Measurements from ENCODE around the gene BMPER. TPM values are rescaled to one million over a fixed set of nuclear protein-coding genes. Genes with fewer than 3 reads are reported as not detected.

BMPER gene
- total RNA-seq, 1 donor from 2014 or later = not detected

DNA sequence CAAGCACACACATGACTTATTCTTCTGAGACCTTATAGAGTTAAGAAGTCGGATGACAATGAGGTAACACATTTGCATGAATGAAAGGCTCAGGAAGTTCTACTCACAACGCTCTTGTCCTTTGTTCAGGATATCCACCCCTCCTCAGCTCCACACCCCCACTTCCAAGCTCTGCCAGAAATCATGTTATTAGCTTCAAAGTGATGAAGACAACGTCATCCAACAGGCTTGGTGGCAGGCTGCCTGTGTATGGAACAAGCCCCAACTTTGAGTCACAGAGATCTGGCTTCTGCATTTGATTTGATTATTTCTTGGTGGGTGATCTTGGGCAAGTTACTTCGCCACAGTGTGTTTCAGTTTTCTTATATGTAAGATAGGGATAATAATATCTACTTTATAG lies 12.4 kb upstream of the BMPER start:
- ATAC-seq = no peak

DNA sequence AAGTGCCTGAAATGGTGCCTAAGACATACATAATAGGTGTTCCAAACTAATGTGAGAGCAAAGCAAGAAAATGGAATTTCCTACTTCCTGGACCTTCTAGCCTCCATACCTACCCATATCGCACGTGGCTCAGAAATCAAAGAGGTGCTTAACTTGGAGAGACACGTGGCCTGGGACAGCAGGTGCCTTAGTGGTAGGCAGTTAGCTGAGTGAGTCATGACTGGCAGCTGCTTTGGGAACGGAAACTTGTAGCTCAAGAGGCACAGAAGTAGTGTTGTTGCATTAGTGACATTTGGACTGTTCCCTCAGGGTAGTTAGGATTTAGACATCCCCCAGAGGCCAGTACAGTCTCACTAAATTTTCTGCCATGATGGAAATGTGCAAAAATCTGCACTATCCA lies 12.0 kb upstream of the BMPER start:
- ATAC-seq = peak; percentile 56

DNA sequence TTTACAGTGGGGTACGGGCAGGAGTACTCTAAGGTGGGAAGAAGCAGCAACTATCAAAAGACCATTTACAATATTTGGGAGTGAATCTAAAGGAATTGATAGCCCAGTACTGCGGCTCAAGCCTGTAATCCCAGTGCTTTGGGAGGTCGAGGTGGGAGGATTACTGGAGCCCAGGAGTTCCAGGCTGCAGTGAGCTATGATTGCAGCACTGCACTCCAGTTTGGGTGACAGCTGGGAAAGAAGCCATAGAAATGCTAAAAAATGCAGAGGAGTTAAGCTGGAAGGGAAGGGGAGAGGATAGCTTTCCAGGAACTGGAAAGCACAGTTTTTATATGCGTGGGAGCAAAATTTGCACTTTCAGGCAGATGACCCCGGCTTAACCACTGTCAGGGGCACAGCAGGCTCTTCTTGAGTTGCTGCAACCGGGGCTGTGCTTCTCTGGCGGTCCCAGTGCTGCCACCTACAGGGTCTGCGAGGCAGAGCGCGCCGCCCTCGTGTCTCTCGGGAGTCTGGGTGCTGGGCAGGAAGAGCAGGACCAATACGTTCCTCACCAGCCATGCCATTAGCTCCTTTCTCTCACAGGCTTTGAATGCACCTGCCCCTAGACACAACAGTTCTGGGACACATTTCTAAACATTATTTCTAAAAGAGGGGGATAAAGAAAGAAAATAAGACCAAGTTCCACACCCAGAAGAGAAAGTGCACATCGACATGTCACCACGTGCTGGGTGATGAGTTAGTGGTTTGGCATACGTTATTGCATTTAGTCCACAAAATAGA lies 10.1 kb upstream of the BMPER start:
- ATAC-seq = peak; percentile 90

DNA sequence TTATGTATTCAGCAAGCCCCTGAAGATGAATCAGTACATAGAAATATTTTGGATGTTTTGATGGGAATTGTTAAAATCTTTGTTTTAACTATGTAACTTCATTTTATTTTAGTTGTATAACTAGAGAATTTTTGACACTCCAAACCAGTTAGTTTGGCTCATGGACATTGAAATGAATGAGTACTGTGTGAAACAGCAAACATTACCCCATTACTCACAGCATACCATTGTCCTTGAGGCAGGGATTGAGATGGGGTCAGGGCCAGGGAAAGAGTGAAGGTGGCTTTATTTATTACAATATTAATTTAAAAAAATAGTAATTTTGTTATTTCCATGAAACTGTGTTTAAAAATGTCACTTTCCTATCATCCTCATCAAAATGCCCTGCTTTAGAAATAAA lies 4.8 kb upstream of the BMPER start:
- ATAC-seq = no peak

DNA sequence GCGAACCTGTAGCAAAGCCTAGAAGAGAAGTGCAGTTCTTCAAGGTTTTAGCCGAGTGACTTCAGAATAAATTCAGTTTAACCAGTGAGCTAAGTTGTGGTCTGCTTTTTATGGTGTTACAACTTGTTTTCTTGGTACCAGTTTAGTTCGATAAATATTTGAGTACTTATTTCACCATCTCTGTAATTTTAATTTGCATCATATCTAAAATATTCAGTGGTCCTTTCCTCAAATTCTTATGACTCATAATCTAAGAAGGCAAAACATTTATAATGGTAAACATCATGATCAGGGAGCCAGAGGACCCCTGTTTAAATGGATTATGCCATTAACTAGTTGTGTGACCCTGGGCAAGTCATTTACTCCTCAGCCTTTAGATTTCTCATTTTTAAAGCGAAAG lies 4.1 kb upstream of the BMPER start:
- ATAC-seq = no peak

DNA sequence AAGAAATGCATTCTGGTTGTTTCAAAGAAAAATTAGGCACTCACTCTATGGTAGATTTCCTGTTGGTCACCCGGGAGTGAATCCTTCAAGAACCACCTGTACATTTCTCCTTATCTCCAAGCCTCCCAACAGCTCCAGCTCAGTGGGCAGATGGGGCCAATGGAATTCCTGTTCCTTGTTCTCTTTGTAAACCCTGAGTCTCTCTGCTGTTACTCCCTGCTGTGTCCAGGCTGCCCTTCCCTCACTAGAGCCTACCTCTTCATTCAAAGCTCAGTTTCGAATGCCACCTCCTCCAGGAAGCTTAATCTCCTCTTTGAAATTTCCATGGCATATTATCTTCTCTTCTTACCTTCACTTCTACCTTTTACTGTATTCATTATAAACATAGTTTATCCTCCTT lies 3.5 kb upstream of the BMPER start:
- ATAC-seq = no peak

DNA sequence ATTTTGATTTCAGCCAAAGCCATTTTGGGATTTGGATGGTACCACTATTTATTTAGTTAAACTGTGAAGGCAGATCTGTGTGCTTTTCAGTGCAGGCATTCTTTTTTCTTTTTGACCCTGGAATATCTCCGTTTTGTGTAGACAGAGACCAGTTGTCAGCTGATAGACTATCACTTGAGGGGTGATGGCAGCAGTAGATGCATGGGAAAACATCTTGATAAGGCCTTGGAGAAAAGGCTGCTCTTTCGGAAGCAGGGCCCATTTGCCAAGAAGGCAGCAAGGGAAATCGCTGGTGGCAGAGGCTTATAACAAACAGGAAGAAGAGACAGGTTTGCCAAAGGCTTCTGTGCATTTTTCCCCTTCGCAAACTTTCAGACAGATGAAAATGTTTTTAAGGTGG lies 2.6 kb upstream of the BMPER start:
- no peak for ATAC-seq

DNA sequence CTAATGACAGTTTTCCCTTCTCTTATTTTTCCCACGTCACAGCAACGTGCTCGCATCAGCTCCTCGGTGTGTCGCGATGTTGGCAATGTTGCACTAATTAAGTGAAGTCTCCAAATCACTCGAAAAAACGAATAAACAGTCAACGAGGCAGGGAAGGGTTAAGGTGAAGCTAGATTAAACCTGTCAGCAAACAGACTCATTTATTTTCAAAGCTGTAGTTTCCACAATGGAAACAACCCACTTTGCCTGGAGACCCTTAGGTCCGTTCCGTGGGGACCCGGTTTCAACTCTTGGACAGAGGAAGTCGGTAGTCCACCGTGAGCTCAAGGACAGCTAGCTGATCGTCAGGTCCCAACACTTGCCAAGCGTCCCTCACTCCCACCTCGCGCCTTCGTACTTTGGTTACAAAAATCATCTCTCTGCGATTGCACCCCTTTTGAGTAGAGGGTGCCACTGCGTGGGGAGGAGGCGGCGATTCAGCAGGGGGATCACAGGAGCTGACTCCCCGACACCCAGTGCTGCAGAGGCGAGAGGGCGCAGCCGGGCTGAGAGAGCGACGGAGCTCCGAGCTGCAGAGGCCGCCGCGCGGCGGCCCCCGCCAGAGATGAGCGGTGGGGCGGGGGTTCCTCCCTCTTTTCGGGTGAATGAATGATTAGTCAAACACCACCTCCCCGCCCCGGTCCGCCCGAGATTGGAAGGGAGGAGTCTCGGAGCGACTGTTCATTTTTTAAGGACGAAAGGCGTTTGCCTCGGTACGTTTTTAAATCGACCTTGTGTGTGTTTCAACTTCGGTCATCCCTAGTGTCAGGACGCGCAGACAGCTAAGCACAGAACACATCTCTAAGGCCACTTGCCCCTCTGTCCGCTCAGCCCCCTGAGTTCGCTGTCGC lies 1.3 kb upstream of the BMPER start:
- ATAC-seq = peak; percentile 29

DNA sequence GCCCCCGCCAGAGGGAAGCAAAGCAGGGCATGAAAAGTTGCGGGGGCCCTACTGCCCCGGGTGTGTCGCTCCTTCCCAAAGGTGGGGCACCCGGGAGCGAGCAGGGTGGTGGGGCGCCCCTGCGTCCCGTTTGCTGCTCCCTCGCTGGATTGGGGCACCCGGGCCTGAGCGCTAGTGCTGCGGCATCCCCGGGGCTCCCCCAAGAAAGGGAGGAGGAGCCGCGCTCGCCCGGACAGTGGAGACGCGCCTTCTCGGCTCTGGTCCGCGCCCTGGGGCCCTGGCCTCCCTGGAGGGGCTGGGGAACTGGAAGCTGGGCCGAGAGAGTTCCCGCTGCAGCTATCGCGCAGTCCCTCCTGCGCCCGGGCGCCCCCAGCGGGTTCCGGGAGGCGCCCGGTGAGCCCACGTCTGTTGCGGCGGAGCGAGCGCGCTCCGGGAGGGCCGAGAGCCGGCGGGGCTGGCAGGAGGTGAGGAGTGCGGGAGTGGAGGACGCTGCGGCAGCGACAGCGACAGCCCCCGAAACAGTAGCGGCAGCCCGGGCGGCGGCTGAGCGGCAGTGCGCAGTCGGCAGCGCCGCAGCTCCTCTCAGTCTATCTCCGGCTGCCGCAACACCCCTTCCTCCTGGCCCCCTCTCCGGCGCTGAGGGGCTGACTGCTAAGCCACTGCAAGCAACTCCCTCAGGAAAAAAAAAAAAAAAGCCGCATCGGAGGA lies 504 bp upstream of the BMPER start:
- peak; percentile 55 for ATAC-seq

DNA sequence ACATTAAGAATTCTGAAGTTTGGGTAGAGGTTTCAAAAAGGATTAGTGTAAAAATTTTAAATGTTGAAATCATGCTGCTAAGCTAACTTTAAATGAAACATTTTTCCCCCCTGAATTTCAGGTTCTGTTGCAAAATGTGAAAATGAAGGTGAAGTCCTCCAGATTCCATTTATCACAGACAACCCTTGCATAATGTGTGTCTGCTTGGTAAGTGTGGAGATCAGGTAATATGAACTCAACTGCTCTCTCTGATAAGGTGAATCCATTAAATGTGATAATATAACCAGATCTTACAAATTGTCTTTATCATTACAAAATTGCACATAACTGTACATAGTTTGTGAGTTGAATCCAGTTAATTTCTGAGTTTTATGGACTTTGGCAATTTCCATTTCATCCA lies 1.4 kb downstream of the BMPER start:
- ATAC-seq = no peak

DNA sequence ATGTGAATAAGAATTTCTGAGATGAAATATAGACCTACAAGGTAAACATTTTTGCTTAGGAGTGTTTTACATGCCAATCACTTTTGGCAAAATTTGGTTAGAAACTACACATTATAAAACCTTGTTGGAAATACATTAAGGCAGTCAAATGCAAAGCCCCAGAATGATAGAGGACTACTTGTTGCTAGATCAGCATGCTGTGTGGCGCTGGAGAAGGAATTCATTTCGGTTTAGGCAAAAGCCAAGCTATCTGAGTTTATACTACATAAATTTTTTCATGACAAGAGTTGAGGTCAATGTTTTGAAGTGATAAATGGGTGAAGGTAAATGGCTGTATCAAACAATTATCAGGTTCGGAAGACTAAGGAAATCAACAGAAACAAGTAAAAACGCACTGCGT lies 2.3 kb downstream of the BMPER start:
- ATAC-seq = no peak

DNA sequence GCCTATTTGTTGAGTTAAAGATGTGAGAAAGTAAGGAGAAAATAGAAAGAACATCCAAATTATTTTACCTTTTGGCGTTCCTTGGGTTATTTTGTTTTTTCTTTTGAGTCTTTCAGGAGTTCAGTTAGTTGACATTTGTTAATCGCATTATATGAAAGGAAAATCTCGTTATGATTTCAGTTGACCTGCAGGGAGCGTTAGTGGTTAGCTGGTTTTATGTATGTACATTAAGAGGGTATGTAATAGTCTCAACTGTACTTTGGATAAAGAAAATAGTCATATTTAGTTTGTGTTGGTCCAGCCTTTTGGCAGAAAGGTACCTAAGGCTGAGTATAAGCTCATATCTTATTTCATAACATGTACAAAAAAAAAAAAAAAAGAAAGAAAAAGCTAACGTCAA lies 4.0 kb downstream of the BMPER start:
- no peak for ATAC-seq

DNA sequence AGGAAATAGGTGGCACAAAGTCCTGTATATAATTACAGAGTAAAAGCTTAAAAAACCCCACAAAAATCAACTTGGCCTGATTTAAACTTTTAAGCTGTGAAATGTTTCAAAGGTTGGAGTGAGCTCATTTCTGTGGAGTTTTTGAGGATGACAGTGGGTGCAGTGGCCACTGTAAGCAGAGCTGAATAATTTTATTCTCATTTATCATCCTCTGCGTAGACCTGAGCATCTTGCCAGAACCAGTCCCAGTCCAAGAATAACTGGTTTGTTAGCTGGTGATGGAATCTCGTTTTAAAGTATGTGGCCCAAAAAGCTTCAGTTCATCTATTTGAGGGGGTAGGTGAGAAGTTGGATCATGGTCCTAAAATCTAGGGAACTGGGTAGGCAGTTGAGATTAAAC lies 4.4 kb downstream of the BMPER start:
- ATAC-seq = no peak

DNA sequence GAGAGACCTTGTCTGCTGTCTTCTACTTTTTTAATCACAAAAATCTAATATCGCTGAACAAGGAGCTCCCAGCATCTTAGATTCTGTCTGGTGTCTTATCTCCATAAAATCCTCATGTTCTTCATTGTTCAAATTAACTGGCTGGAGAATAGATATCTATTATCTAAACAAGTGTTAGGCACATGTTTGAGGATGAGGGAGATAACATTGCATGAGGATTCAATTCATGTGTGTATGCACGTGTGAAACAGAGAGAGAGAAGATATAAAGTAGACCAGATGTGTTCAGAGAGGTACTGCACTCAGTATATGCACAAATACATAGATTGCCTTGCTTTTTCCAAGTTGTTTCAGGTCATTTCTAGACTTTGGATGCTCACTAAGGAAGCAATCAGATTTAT lies 5.4 kb downstream of the BMPER start:
- ATAC-seq = no peak

DNA sequence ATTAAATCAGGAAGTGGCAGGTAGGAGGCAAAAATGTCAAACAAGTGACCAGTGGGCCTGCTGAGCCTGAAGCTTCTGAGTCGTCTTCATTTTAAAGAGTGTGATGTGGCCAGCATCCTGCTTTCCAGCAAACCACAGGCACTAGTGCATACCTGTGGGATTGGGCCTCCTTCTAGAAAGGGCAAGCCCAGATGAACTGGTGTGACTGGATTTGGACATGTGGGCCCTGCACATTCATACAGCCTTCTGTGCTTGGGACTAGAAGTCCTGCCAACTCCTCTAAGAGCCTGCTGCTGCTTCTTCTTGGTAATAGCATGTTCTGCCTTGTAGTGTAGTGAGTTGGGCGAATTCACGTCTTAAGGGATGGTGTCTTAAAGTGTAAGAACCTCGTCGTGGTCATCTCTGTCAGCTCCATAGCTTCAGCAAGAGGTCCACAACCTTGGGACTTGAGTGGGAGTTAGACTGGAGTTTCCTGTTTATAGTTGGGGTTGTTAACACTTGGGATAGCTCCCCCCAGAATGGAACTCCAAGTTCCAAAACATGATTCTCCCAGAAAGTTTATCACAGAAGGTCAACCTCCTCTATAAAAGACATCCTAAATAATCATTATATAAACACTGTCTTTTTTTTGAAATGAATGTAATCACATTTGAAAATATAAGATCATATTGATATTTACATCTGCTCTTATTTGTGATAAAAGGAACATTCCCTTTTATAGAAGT lies 11.2 kb downstream of the BMPER start:
- peak; percentile 52 for ATAC-seq

DNA sequence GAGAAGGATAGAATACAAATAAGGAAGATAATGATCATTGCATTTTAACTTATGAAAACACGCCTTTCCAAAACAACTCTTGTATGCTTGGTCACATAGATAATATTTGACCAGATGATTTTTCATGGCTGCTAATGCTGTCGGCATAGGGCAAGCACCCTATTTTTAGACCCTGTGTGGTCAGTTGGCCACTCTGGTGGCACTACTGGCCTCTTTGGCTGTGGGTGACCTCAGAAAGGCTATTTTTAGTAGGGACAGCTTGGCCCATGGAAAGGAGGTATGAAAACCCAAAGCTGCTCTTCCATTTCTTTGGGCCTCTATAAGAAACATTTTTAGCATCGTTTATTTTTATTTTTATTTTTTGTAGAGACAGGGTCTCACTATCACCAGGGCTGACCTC lies 12.3 kb downstream of the BMPER start:
- ATAC-seq = no peak

DNA sequence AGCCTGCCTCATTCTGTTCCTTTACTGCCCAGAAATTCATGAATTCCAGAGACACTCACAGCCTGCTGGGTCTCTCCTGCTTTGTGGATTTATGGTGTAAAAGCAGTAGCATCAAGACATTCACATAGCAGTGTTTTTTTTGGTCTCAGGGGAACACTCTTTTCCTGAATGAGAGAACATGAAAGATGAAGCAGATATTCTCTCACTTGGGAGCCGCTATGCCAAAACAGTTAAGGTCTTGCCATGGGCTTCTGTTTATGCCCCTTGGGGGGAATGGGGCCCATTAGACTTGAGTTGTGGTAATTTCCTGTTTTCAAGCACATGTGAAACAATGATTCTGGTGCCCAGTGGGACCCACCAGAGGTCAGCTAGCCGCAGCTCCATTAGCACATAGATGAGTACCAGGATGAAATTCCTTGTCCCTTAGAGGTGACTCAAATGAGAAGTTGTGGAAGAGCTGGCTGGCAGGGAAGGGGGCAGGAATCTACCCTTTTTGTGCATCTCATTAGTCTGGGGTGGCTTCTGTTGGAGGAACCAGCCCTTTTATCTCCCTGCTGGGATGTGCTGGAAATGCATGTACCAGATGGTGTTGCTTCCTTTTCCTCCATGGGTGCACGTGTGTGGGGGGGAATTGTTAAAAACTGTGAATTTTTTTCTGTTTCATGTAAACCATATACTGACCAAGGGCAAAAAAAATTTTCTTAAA lies 13.3 kb downstream of the BMPER start:
- no peak for ATAC-seq

DNA sequence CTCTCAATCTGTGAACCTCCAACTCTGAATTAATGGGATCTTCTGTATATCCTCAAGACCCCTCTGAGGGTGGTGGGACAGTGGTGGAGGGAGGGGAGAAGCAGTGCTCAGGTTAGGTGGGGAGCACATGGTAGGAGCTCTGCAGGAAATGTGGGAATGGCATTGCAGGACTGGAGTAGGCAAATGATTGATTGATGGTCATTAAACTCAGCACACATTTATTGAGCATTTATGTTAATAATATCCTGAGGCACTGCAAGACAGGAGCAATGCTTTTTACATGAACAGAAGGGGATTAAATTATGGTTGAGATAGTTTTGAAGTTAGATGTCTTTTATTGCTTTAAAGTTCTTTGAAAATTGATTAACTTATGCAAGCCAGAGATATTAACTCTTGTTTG lies 14.1 kb downstream of the BMPER start:
- no peak for ATAC-seq

DNA sequence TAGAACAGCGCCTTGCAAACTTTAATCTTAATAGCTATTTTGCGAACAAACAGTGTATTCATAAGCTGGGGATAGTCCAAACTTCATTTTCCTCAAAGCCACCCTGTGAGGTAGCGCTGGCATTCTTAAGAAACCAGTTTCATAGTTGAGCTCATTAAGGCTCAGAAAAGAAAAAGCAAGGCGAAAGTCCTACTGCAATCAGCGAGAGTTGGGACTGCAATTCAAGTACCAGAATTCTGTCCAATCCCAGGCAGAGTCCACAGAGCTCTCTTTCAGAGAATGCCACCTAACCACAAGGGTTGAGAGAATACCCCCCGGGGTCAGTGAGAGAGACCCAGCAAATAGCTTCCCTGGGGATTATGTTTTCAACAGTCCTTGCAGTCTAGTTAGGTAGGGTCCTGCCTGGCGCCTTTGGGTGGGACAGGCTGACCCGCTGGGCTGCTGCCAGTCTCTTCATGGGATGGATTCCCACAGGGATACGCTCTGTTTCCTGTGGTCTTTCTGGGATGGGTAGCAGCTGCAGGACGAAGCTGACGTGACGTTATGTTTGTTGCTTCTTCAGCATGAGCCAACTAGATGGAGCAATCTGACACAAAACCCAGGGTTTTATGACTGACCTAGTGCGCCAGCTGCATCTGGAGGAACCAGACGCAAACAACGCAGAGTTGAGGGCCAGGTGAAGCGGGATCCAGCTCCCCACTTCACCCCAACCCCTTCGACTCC lies 16.0 kb downstream of the BMPER start:
- ATAC-seq = no peak

DNA sequence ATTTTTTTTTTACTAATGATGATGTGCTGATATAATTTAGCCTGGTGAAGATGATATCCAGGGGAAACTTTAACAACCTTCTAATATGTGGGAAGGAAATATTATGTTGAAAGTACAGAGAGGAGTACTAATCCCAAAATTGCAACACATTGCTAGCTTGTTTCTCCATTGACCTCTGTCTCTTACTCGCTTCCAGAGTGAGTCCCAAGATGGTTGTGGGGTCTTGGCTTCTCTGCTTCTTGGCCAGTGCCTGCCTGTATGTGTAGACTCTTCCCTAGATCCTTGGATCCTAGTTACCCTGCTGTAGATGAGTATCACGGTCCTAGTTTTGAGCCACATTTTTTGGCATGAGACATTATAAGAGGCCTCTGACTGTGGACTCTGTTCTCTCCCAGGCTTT lies 17.5 kb downstream of the BMPER start:
- no peak for ATAC-seq
